GM18508 (cell line): Measurements from ENCODE around the gene ICE1.
A peak's percentile ranks its signal among the peaks of the same experiment; 100 is the strongest.
"Not testable (repeated sequence)": the region's sequence is repeated elsewhere in the genome, so short reads cannot be mapped to it uniquely, and the experiment has no call there.

ENCODE experiments used
- ATAC-seq: cut with Tn5 transposase; IDR thresholded peaks from one replicate; pipeline ENCODE4 v1.9.1; 2021; ENCODE audit warnings: moderate number of reproducible peaks; ENCODE audit not compliant: insufficient read depth, unreplicated experiment

ICE1 gene

DNA sequence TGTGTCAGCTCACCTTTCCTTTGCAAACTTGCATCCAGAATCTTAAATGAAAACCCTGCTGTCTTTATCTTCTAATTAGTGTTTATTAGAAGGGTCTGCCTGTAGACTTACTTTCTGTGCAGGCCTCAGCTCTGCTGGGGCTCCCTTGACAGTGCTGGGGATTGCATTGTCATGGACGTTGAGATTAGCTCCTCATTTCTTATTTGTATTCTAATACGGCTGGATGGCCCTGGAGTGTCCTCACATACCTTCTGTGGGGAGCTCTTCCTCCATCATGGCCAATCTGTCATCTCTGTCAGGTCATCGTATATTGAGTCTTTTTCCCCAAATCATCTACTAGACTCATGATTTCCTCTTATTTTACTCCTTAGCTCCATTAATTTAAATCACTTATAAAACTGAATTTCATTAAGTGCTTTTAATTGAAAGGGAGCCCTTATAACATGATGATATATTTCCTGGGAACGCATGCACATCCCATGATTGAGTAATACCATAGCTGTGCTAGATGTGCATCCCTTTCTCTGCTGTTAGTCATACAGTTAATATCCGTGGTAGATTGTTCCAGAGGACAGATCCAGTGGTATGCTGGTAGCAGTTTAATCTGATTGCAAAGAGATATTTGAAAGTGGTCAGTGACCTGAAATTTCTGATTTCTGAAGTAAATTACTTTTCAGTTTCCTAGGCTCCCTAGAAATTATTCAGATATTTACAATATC is 61.6 kb downstream of the ICE1 start:
- no peak for ATAC-seq

DNA sequence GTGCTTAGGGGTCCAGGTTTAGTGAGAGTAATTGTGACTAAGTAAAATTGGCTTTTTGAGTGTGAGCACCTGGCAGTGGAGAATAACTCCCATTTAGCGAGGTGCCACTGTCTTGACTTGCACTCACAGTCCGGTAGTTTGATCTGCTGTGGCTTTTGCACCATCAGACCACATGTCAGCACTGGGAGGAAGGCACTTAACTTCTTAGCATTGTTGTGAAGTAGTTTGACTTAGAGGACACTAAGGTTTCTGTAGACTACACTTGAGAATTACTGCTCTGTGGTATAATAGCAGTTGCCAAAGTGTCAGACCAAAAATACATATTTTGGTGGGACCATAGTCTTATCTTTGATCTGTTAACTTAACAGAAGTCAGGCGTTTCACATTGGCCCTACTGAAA is 63.6 kb downstream of the ICE1 start:
- no peak for ATAC-seq

DNA sequence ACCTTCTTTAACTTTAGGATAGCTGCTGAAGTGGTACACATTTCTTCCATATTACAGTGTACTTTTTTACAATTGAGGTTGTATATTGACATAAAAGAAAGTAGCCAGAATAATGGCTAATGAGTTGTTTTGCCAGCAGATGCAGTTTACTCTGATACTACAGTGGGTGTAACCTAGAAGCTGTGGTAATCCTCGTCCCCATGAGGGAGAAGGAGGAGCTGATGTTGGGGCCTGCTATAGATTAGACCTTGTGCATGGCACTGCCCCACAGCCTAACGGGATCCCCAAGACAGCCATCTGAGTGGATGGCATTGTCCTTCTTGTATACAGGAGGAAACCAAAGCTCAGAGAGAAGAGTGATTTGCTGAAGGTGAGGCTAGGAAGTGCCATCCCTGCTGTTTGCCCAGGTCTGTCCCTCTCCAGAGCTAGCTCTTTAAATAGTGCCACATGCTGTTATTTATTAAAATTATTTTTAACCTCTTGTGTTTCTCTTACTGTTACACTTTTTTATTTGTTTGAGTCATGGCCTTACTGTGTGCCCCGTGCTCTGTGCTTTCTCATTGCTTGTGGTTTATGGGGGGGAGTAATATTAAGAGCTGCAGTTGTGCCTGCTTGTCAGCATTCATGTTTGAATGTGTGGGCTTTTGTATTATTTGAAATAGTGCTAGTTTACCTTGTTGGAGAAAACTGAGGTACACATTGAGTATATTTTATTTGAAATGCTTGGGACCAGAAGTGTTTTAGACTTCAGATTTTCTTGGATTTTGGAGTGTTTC is 65.3 kb downstream of the ICE1 start:
- ATAC-seq: no peak

DNA sequence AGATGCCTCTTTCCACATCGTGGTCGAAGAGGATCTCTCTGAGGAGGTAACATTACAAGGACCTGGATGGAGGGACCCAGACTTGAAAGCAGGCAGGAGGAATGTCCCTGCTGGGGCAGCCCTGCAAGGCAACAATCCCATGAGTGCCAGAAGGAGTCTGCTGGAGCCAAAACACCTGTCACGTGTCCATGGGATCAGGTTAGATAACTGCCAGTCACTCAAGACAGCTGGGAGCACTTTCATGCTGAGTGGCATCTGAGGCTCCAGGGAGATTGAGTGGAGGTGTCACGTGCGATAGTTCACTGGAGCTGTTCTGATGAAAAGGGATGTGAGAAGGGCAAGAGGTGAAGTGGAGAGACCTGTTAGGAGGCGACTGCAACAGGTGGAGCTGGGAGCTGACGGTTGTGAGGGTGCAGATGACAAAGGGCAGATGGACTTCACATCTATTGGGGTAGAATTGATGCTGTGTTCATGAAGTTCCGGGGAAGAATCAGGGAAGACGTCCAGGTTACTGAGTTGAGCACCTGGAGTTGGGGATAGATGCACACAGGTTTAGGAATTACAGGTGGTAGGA is 68.4 kb downstream of the ICE1 start:
- ATAC-seq: no peak

DNA sequence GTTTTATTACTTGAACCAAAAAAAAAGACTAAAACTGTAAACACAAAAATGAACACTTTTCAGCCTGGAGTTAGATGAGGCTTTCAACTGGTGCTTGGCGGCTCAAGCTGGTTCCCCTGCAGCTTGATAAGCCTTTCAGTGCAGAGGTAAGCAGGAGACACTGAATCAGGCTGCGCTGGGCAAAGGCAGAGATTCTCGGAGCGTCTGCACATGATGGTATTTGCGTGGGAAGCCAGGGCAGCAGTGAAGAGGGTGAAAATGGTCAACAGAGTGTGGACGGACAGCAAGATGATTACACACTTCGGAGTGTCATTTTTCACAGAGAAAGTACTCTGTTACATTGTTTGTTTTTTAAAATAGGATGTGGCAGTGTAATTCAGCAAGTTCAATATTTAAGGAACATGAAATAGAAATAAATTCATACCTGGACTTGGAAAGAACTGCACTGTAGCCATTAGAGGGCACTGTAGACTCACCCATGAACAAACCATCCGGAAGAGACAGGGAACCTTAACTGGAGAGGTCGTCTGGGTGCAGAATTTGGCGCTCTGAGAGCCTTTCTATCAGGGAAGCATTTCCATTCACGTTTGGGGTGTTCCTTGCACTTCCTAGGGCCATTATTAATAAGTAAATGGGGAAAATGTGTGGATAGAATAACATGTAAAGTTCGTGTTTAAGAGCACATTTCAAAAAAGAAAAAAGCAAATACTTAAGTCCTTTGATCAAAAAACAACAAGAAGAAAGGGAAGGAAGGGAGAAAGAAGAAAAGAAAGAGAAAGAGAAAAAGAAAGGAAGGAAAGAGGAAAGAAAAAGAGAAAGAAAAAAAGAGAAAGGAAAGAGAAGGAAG is 69.8 kb downstream of the ICE1 start:
- peak; percentile 43 for ATAC-seq

DNA sequence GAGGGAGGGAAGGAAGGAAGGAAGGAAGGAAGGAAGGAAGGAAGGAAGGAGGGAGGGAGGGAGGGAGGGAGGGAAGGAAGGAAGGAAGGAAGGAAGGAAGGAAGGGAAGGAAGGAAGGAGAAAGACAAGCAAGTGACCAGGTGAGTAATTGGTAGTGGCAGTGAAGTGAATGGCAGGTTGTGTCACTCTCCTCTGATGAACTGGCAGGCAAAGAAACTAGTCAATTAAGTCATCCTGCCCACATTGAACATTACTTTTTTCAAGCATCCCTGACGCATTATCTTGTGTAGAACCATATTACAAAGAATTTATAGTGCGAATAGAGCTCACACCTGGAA is 70.4 kb downstream of the ICE1 start:
- ATAC-seq: not testable (repeated sequence)

DNA sequence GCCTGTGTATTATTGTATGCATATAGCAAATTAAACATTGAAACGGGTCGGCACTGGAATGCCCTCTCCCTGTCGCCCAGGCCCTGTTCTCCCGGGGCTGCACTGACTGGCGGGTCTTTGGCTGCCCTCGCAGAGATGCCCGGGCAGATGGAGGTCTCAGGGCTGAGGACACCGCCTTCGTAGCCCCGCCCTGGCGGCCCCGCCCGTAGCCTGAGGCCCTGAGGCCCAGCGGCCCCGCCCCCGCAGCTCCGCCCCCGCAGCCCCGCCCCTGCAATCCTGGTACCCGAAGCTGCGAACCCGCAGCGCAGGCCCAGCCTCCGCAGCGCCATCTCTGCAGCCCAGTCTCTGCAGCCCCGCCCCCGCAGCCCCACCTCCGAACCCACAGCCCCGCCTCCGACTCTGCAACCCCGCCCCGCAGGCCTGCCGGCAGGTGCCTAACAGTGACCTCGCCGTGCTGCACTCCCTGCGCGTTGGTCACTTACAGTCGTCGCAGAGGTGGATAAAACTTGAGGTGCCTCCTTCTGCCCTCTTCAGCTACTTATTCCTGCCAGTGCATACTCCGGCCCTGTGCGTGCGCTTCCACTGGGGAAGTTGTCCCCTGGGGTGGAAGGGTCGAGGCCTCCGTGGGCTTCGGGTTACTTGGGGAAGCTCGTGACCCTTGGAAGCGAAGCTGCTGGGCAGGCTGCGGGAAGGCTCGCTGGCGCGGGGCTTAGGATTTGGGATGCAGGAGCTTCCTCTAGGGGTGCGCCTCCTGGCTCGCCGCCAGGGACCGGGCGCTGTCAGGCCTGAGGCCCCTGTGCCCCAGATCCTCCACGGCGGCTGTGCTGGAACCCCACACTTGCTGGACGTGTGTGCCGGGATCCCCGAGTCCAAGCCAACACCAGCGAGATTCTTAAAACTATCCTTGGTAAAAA is 72.3 kb downstream of the ICE1 start:
- no peak for ATAC-seq

DNA sequence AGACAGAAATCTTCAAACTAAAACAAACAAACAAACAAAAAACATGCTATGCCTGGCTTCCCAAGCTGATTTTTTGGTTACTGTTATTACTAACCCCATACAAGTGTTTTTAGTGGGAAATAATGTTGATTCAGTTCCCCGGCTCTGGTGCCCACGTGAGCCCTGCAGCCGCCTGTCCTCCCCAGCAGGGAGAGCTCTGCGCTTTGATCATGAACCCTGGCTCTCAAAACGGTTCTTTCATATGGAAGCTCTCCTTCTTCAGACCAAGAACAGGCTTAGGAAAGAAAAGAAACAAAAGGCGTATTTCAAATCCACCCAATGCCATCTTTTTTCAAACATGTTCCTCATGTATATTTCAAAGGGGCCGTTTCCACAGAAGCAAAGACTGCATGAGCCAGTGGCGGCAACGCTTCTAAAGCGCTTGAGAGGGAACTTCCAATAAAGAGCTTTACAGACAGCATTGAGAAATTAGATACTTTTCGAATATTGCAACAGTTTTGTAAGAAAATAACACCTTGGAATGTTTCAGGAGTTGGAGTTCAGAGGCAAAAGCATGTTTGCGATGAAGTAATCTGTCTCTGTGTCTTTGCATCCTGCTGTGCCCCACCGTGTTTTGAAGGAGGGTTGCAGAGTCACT is 74.8 kb downstream of the ICE1 start:
- no peak for ATAC-seq

DNA sequence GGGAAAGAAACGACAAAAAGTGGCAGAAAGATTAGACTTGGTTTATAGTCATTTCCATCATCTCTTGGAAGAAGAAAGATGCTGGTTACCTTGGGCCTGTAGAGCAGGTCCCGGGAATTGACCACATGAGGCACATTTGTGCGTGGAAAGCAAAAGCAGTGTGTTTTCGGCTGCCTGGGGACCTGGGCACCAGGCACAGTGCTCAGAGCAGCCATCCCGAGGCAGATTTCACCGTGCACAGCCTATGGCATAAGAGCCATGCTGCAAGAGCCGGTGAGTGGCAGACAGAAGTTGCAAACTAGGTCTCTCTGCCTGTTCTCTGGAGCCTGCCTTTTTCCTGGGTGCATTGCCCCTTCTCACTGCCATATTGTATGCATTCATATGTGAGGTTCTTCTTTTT is 77.0 kb downstream of the ICE1 start:
- no peak for ATAC-seq

DNA sequence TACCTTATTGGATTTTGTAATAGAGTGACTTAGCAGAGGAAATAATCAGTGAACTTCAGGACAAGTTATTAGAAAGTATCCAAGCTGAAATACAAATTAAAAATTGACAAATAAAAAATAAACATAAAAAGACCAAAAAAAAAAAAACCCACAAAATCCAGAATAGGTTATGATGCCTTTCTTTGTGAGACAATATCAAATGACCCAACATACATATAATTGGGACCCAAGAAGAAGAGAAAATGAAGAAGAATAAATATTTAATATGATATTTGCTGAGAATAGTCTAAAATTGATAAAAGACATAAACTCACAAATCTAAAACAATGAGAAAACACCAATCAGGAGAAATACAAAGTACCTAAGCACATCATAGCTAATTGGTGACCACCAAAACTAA is 81.8 kb downstream of the ICE1 start:
- no peak for ATAC-seq

DNA sequence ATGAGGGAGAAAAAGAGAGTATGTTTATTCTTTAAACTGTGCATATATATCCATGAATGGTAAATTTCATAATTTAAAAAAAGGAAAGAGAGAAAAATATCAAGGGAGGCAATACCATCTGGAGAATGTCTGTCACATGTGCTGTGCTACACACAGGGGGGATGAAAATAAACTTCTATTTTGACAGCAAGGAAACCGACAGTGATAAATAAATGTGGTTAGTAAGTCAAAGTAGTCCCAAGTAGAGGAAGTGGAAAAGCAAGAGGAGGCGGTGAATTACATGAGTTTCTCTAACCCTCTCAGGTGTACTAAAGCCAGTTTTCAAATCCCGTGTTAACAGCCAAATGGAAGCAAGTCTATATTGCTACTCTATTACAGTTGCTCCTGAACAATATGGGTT is 83.3 kb downstream of the ICE1 start:
- no peak for ATAC-seq

DNA sequence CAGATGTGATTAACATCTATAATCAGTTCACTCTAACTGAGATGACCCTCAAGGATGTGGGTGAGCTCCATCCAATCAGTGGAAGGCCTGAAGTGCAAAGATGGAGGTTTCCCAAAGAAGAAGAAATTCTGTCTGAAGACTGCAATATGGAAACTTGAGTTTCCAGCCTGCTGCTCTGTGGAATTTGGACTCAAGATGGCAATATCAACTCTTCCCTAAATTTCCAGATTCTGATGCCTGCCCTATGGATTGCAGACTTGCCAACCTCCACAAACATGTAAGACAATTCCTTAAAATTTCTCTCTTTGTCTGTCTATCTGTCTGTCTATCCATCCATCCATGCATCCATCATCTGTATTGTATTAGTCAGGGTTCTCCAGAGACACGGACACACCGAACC is 85.9 kb downstream of the ICE1 start:
- no peak for ATAC-seq

DNA sequence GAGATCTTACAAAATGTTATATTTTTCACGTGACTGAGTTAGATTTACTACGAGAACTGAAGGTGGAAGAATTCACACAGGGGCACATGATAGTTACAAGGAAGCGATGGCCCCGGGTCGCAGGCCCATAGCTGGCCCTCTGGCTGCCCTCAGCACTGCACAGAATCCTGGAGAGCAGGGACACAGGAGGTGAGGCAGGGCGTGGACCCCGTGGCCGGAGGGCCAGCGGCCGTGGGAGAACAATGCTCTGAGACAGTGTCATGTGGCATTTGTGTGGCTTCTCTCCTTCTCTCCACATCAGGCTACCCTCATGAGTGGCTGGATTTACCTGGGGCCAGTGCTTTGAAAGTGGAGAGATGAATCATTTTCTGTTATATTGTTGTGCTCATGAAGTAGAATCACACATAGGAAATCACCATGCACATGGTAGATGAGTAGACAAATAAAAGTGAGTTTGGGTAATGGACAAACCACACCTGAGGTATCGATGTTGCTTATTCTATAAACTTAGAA is 89.5 kb downstream of the ICE1 start:
- no peak for ATAC-seq

DNA sequence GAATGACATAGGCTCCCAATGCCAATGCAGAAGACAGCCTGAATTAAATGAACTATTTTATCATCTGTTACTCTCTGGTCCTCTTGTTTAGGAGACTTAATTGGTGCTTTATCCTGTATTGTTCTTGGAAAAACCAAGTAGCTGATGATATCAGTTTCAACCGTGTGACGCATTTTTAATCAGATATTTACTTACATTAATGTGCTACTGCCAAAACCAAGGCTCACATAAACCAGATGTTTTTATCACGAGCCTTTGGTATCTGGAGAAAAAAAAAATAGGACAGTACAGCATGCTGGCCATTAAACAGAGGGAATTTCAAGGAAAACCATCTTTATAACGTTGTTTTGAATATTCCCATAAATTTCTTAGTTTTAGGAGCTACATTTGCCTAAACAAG is 90.1 kb downstream of the ICE1 start:
- no peak for ATAC-seq

DNA sequence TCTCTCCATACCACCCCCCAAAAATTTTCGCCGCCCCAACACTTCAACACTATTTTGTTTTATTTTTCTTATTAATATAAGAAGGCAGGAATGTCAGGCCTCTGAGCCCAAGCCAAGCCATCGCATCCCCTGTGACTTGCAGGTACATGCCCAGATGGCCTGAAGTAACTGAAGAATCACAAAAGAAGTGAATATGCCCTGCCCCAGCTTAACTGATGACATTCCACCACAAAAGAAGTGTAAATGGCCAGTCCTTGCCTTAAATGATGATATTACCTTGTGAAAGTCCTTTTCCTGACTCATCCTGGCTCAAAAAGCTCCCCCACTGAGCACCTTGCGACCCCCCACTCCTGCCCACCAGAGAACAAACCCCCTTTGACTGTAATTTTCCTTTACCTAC is 98.1 kb downstream of the ICE1 start:
- not testable (repeated sequence) for ATAC-seq

DNA sequence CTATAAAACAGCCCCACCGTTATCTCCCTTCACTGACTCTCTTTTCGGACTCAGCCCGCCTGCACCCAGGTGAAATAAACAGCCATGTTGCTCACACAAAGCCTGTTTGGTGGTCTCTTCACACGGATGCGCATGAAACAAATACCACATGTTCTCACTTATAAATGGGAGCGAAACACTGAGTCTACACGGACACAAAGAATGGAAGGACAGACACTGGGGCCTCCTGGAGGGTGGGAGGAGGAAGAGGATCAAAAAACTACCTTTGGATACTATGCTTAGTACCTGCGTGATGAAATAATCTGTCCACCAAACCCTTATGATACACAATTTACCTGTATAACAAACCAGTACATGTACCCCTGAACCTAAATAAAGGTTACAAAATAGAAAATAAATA is 98.6 kb downstream of the ICE1 start:
- ATAC-seq: no peak

DNA sequence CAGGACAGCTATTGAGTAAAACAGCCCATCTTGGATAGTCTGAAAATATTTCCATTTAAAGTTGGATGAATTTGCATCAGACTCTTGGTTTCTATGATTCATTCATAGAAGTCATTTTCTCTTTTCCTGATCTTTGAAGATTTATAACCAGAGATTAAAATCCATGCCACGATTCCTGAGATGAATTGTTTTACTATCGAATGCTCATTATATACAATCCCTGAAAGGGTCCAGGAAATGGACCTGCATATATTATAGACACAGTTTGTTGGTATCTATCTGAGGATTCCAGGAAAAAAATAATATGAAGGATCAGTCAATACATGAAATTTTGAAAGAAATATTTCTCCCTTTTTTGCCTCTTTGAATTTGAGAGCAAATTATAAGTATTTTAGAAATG is 99.0 kb downstream of the ICE1 start:
- no peak for ATAC-seq

DNA sequence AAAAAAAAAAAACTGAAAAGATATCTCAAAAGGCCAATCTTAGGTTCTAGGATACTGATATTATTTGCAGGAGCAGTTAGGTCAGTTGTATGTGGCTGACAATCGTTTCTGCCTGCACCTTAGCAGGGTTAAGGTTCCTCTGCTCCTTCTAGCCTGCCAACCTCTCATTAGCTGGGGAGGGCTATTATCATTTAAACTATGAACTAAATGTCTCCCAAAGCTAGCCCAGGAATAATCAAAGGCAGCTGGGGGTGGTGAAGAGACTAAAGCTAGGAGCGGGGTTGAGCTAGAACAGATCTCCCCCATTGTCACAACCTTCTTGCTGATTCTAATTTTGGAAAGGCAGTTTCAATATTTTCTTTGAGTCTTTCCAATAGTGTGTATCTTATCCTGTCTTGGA is 99.9 kb downstream of the ICE1 start:
- ATAC-seq: no peak

DNA sequence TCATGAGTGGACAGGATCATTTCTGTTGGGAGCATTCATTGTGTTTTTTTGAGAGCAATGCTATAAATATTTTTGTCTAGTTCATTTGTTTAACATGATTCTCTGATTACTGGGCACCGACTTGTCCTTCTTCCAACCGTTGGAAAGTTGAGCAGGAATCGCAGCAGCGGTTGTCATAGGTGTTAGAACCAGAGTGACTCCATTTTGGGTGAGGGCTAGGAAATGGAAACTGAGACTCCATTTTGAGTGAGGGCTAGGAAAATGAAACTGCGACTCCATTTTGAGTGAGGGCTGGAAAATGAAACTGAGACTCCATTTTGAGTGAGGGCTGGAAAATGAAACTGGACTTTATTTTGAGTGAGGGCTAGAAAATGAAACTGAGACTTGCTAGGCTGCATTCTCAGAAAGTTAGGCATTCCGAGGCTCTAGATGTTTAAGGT is 100.6 kb downstream of the ICE1 start:
- ATAC-seq: peak; percentile 95
